Hepatocyte (in vitro differentiated cells): ENCODE data around the gene TTC39B. TPM values are rescaled to one million over a fixed set of nuclear protein-coding genes. Genes with fewer than 3 reads are reported as not detected.

Source experiments
- DNase-seq: peaks from one replicate; pipeline ENCODE4 v3.0.0-alpha.2; 2016; ENCODE audit warnings: low spot score
- H2AFZ ChIP-seq: fragments of 200-600 bp; sonication (generic); 2 replicates; pipeline ENCODE4 v1.6.0; 2016; ENCODE audit warnings: antibody characterized with exemption, mild to moderate bottlenecking
- H3K27ac ChIP-seq: fragments of 200-600 bp; sonication (generic); 2 replicates; pipeline ENCODE4 v1.5.1; 2016; ENCODE audit warnings: mild to moderate bottlenecking
- H3K27me3 ChIP-seq: fragments of 200-600 bp; sonication (generic); 2 replicates; pipeline ENCODE4 v1.6.1; 2016
- H3K36me3 ChIP-seq: fragments of 200-600 bp; sonication (generic); replicated peaks from 2 replicates; pipeline ENCODE4 v1.5.1; 2016; ENCODE audit warnings: low read depth; ENCODE audit not compliant: insufficient read depth
- H3K4me1 ChIP-seq: fragments of 200-600 bp; sonication (generic); 2 replicates; pipeline ENCODE4 v1.5.1; 2016; ENCODE audit warnings: mild to moderate bottlenecking, moderate library complexity; ENCODE audit not compliant: insufficient read depth
- H3K4me2 ChIP-seq: fragments of 200-600 bp; sonication (generic); 2 replicates; pipeline ENCODE4 v1.6.0; 2016
- H3K4me3 ChIP-seq: fragments of 200-600 bp; sonication (generic); 2 replicates; pipeline ENCODE4 v1.5.1; 2016; ENCODE audit warnings: mild to moderate bottlenecking
- H3K79me2 ChIP-seq: fragments of 200-600 bp; sonication (generic); 2 replicates; pipeline ENCODE4 v1.6.0; 2017; ENCODE audit warnings: mild to moderate bottlenecking
- H3K9me2 ChIP-seq: fragments of 200-600 bp; sonication (generic); replicated peaks from 2 replicates; pipeline ENCODE4 v1.6.0; 2017; ENCODE audit warnings: mild to moderate bottlenecking; ENCODE audit not compliant: insufficient read depth
- H3K9me3 ChIP-seq: fragments of 200-600 bp; sonication (generic); 2 replicates; pipeline ENCODE4 v1.5.1; 2016; ENCODE audit warnings: low read depth, mild to moderate bottlenecking
- H4K20me1 ChIP-seq: fragments of 200-600 bp; sonication (generic); 2 replicates; pipeline ENCODE4 v1.6.0; 2016; ENCODE audit warnings: mild to moderate bottlenecking; ENCODE audit not compliant: insufficient read depth, poor library complexity, severe bottlenecking
- EZH2 ChIP-seq: fragments of 200-600 bp; sonication (generic); IDR thresholded peaks from 2 replicates; pipeline ENCODE4 v1.6.1; 2016; ENCODE audit warnings: antibody characterized with exemption, mild to moderate bottlenecking, borderline replicate concordance
- EZH2phosphoT487 ChIP-seq: fragments of 200-600 bp; sonication (generic); IDR thresholded peaks from one replicate; pipeline ENCODE4 v1.6.1; 2018; ENCODE audit warnings: antibody characterized with exemption, mild to moderate bottlenecking, low read depth, moderate library complexity; ENCODE audit not compliant: unreplicated experiment, severe bottlenecking
- WGBS: methylation state at CpG from one replicate; pipeline ENCODE4 v1.1.6; 2016; ENCODE audit warnings: low lambda C conversion rate; ENCODE audit errors: missing lambda C conversion rate; 5-methylcytosine and 5-hydroxymethylcytosine counted together
- polyA plus RNA-seq: library from polyadenylated mRNA; unstranded; fragments of >200 nt; fragmentation: Nextera tagmentation; extraction: Ambion mirVana; gene quantifications from 2 replicates; pipeline ENCODE4 v1.2.1, GENCODE V29; 2016
- total RNA-seq: library from RNA; depleted of rRNA; stranded (reverse); fragments of >200 nt; gene quantifications from 2 replicates; pipeline ENCODE4 v1.2.3, GENCODE V29; 2014
- TF ChIP-seq, protein P1 (sequence below): fragments of 200-600 bp; sonication (generic); IDR thresholded peaks from 2 replicates; pipeline ENCODE4 v1.5.1; 2016; ENCODE audit warnings: antibody characterized with exemption, mild to moderate bottlenecking; ENCODE audit not compliant: poor library complexity

TTC39B gene
- total and polyA plus RNA-seq, 2 experiments from 2014 or later: 2.6 to 15.7 TPM

DNA sequence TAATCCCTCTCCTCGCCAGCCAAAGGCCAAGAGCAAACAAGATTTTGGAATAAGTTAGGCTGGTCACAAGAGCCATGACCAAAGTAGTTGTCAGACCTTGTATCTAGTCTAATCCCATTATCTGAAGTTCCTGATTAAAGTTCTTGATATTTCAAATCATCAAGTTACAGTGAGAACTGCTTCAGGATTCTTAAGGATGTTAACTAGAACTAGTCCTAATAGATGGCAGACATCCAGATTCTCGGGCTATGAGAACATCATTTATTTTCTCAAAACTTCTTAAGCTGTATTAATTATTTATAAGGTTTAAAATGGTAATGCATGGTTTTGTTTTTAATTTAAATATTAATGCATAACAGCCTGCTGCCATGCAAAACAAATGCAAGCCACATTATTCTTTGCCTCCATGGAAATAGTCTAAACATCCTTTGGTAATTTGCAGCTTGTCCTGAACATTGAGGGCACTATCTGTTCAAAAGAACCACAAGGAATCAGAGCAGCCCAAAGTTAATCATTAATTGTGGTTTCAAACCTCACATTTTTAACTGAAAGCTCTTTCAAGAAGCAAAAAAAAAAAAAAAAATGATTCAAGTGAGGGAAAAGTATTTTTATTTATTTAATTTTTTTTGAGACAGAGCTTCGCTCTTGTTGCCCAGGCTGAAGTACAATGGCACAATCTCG is 95.1 kb downstream of the TTC39B start:
- no peak overlapping the region for H3K4me3 ChIP-seq
- TF ChIP-seq EZH2phosphoT487 (no peak), EZH2 (no peak)
- TF ChIP-seq, protein P1, sequence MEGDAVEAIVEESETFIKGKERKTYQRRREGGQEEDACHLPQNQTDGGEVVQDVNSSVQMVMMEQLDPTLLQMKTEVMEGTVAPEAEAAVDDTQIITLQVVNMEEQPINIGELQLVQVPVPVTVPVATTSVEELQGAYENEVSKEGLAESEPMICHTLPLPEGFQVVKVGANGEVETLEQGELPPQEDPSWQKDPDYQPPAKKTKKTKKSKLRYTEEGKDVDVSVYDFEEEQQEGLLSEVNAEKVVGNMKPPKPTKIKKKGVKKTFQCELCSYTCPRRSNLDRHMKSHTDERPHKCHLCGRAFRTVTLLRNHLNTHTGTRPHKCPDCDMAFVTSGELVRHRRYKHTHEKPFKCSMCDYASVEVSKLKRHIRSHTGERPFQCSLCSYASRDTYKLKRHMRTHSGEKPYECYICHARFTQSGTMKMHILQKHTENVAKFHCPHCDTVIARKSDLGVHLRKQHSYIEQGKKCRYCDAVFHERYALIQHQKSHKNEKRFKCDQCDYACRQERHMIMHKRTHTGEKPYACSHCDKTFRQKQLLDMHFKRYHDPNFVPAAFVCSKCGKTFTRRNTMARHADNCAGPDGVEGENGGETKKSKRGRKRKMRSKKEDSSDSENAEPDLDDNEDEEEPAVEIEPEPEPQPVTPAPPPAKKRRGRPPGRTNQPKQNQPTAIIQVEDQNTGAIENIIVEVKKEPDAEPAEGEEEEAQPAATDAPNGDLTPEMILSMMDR: no peak
- no peak overlapping the region for H3K4me2 ChIP-seq
- peaks cover 3% of the 10 kb centered on the region for H3K4me1 ChIP-seq
- H3K9me2 ChIP-seq: no peaks in the 10 kb centered on the region
- WGBS: 89% methylated on average over 4 of the region's 4 CpGs
- H3K9me3 ChIP-seq: no peaks in the 10 kb centered on the region
- no peaks in the 10 kb centered on the region for H3K36me3 ChIP-seq
- no peak for DNase-seq
- H3K27me3 ChIP-seq: no peaks in the 10 kb centered on the region
- H4K20me1 ChIP-seq: no peaks in the 10 kb centered on the region
- H3K79me2 ChIP-seq: no peaks in the 10 kb centered on the region
- no peak overlapping the region for H3K27ac ChIP-seq
- H2AFZ ChIP-seq: no peak overlapping the region

DNA sequence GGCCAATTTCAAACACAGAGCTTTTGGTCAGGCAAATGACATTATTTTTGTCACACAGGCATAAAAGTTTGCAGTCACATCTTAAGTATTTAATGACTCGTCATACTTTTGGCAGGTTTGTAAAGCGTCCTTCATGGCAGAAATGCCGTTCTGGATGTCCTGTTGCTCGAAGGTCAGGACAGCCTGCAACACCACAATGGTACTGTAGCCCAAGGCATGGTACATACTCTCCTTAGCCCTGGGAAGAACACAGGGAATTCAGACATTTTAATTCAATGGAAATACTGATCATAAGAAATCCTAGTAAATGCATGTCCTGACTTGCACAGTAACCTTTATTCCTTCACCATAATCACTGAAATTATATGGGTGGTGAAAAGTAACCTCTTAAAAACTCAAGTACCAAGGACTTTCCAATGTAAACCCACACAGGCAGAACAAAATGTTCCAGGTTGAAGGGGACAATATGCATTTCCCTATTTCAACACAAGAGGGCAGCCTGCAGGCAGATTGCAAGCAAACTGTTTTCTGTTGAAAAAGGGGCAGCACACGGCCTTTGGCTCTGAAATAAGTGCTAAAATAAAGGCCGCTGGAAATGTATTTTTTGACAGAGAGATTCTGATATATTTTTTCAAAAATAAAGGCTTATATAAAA is 95.7 kb downstream of the TTC39B start:
- H3K79me2 ChIP-seq: no peaks in the 10 kb centered on the region
- DNase-seq: peak; percentile 80
- no peaks in the 10 kb centered on the region for H4K20me1 ChIP-seq
- no peaks in the 10 kb centered on the region for H3K9me3 ChIP-seq
- no peak overlapping the region for H3K4me2 ChIP-seq
- no peak overlapping the region for H3K4me3 ChIP-seq
- H3K27ac ChIP-seq: no peak overlapping the region
- WGBS: 59% methylated on average over 6 of the region's 6 CpGs
- peaks cover 3% of the 10 kb centered on the region for H3K4me1 ChIP-seq
- no peaks in the 10 kb centered on the region for H3K27me3 ChIP-seq
- no peak overlapping the region for H2AFZ ChIP-seq
- H3K9me2 ChIP-seq: no peaks in the 10 kb centered on the region
- no peaks in the 10 kb centered on the region for H3K36me3 ChIP-seq
- TF ChIP-seq, protein P1: peak; percentile 87
- no peak for TF ChIP-seq EZH2

DNA sequence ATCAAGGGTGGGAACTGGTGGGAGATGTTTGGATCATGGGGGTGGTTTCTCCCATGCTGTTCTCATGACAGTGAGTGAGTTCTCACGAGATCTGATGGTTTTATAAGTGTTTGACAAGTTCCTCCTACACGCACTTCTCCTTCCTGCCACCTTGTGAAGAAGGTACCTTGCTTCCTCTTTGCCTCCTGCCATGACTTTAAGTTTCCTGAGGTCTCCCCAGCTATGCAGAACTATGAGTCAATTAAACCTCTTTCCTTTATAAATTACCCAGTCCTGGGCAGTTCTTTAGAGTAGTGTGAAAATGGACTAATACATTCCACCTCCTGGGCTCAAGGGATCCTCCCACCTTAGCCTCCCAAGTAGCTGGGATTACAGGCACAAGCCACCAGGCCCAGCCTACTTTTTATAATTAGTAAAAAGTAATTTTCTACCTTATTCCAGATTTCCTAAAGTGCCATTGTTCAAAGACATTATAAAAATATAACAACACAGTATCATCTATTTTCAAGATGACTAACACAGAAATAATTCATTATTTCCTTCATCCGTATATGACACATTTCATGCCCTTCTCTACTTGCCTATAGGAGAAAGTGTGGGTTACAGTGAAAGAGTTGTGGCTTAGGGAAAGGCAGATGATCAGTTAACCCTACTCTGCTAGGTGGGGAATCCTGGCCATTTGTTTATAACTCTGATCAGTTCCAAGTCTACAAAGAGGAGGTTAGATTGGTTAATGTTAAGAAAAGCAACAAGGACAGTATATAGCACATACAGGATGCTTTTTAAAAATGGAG is 99.9 kb downstream of the TTC39B start:
- H3K27ac ChIP-seq: no peak overlapping the region
- no peaks in the 10 kb centered on the region for H4K20me1 ChIP-seq
- H2AFZ ChIP-seq: no peak overlapping the region
- no peaks in the 10 kb centered on the region for H3K9me2 ChIP-seq
- WGBS: 89% methylated on average over 3 of the region's 3 CpGs
- peaks cover 3% of the 10 kb centered on the region for H3K4me1 ChIP-seq
- H3K4me2 ChIP-seq: no peak overlapping the region
- TF ChIP-seq EZH2phosphoT487 (no peak), EZH2 (no peak)
- TF ChIP-seq, protein P1: no peak
- no peak overlapping the region for H3K4me3 ChIP-seq
- no peaks in the 10 kb centered on the region for H3K27me3 ChIP-seq
- H3K79me2 ChIP-seq: no peaks in the 10 kb centered on the region
- DNase-seq: no peak
- H3K9me3 ChIP-seq: no peaks in the 10 kb centered on the region
- H3K36me3 ChIP-seq: no peaks in the 10 kb centered on the region
